ENCODE measurements around the gene UVRAG. TPM values are rescaled to one million over a fixed set of nuclear protein-coding genes. Genes with fewer than 3 reads are reported as not detected.
A peak's percentile ranks its signal among the peaks of the same experiment; 100 is the strongest.

UVRAG gene
- total RNA-seq, 2 donors from 2014 or later: 18.6 to 20.7 TPM

- H3K4me1 Mint-ChIP-seq (ENCODE audit: low read depth): no peaks in the 10 kb centered on the region
- ATAC-seq (replicated peaks in 1 of 2) (no peak), DNase-seq (no peak)
- H3K36me3 Mint-ChIP-seq (ENCODE audit: insufficient read depth in 2 of 2): peaks cover 11 to 22% of the 10 kb centered on the region in 2 donors
- peaks cover 3 to 4% of the 10 kb centered on the region in 2 donors for H3K9me3 Mint-ChIP-seq
- H3K27ac Mint-ChIP-seq: no peak overlapping the region
- H3K27me3 Mint-ChIP-seq (ENCODE audit: low read depth): no peaks in the 10 kb centered on the region
- H3K4me3 Mint-ChIP-seq: no peak overlapping the region
Measured at GRCh38 chr11:76005756-76006155, 190.7 kb downstream of the UVRAG start.

- Mint-ChIP-seq H3K9me3 (no peaks in the 10 kb centered on the region), H3K4me3 (no peak overlapping the region), H3K4me1 (ENCODE audit: low read depth) (no peaks in the 10 kb centered on the region), H3K27ac (no peak overlapping the region), H3K27me3 (ENCODE audit: low read depth) (no peaks in the 10 kb centered on the region), H3K36me3 (ENCODE audit: insufficient read depth in 2 of 2) (peaks cover 9 to 13% of the 10 kb centered on the region in 2 donors)
- ATAC-seq (replicated peaks in 1 of 2): no peak
- no peak for DNase-seq
Measured at GRCh38 chr11:76007166-76007565, 192.2 kb downstream of the UVRAG start.

- Mint-ChIP-seq H3K4me1 (ENCODE audit: low read depth) (no peaks in the 10 kb centered on the region), H3K9me3 (no peaks in the 10 kb centered on the region), H3K27me3 (ENCODE audit: low read depth) (no peaks in the 10 kb centered on the region), H3K27ac (no peak overlapping the region), H3K36me3 (ENCODE audit: insufficient read depth in 2 of 2) (peaks cover 9 to 12% of the 10 kb centered on the region in 2 donors), H3K4me3 (no peak overlapping the region)
- no peak for DNase-seq
- ATAC-seq (replicated peaks in 1 of 2): no peak
Measured at GRCh38 chr11:76008474-76008873, 193.5 kb downstream of the UVRAG start.

- no peaks in the 10 kb centered on the region for H3K27me3 Mint-ChIP-seq (ENCODE audit: low read depth)
- no peak overlapping the region for H3K4me3 Mint-ChIP-seq
- H3K9me3 Mint-ChIP-seq: peaks cover 0 to 1% of the 10 kb centered on the region in 2 donors
- H3K36me3 Mint-ChIP-seq (ENCODE audit: insufficient read depth in 2 of 2): peaks cover 4 to 5% of the 10 kb centered on the region in 2 donors
- DNase-seq: no peak
- no peak for ATAC-seq (replicated peaks in 1 of 2)
- no peak overlapping the region for H3K27ac Mint-ChIP-seq
- no peaks in the 10 kb centered on the region for H3K4me1 Mint-ChIP-seq (ENCODE audit: low read depth)
Measured at GRCh38 chr11:76010051-76010450, 195.0 kb downstream of the UVRAG start.

GRCh38 chr11:76013526-76013925, 198.5 kb downstream of the UVRAG start:
- H3K27me3 Mint-ChIP-seq (ENCODE audit: low read depth): no peaks in the 10 kb centered on the region
- peaks cover 7 to 19% of the 10 kb centered on the region in 2 donors for H3K36me3 Mint-ChIP-seq (ENCODE audit: insufficient read depth in 2 of 2)
- ATAC-seq (replicated peaks in 1 of 2): no peak
- H3K4me3 Mint-ChIP-seq: no peak overlapping the region
- DNase-seq: no peak
- H3K4me1 Mint-ChIP-seq (ENCODE audit: low read depth): no peaks in the 10 kb centered on the region
- H3K27ac Mint-ChIP-seq: peak overlapping the region; percentile 72
- H3K9me3 Mint-ChIP-seq: peaks cover 1 to 2% of the 10 kb centered on the region in 2 donors

- peak overlapping the region; percentile 29 for H3K27ac Mint-ChIP-seq
- peaks cover 6 to 11% of the 10 kb centered on the region in 2 donors for H3K36me3 Mint-ChIP-seq (ENCODE audit: insufficient read depth in 2 of 2)
Measured at GRCh38 chr11:76023236-76024068, 208.4 kb downstream of the UVRAG start.

GRCh38 chr11:76025068-76025467, 210.1 kb downstream of the UVRAG start:
- H3K9me3 Mint-ChIP-seq: peaks cover 0 to 4% of the 10 kb centered on the region in 2 donors

More at GRCh38 chr11:76023236-76024068, 208.4 kb downstream of the UVRAG start:
- Mint-ChIP-seq H3K27me3 (ENCODE audit: low read depth) (no peaks in the 10 kb centered on the region), H3K4me3 (no peak overlapping the region), H3K4me1 (ENCODE audit: low read depth) (peaks cover 7% of the 10 kb centered on the region), H3K9me3 (peaks cover 0 to 4% of the 10 kb centered on the region in 2 donors)
- DNase-seq (no peak), ATAC-seq (replicated peaks in 1 of 2) (peak in 1 of 2 donors; percentile 53)

GRCh38 chr11:76025817-76026216, 210.8 kb downstream of the UVRAG start:
- H3K4me1 Mint-ChIP-seq (ENCODE audit: low read depth): peaks cover 7% of the 10 kb centered on the region
- no peak overlapping the region for H3K4me3 Mint-ChIP-seq
- ATAC-seq (replicated peaks in 1 of 2) (no peak), DNase-seq (no peak)
- H3K27ac Mint-ChIP-seq: no peak overlapping the region
- H3K36me3 Mint-ChIP-seq (ENCODE audit: insufficient read depth in 2 of 2): peaks cover 4% of the 10 kb centered on the region in 2 donors
- H3K9me3 Mint-ChIP-seq: peaks cover 0 to 4% of the 10 kb centered on the region in 2 donors
- H3K27me3 Mint-ChIP-seq (ENCODE audit: low read depth): no peaks in the 10 kb centered on the region

More at GRCh38 chr11:76025068-76025467, 210.1 kb downstream of the UVRAG start:
- Mint-ChIP-seq H3K4me3 (no peak overlapping the region), H3K27ac (no peak overlapping the region), H3K27me3 (ENCODE audit: low read depth) (no peaks in the 10 kb centered on the region), H3K36me3 (ENCODE audit: insufficient read depth in 2 of 2) (peaks cover 4% of the 10 kb centered on the region in 2 donors), H3K4me1 (ENCODE audit: low read depth) (peaks cover 7% of the 10 kb centered on the region)
- no peak for ATAC-seq (replicated peaks in 1 of 2)
- DNase-seq: no peak

- H3K36me3 Mint-ChIP-seq (ENCODE audit: insufficient read depth in 2 of 2): peaks cover 2 to 3% of the 10 kb centered on the region in 2 donors
- no peak for DNase-seq
- no peak overlapping the region for H3K27ac Mint-ChIP-seq
- ATAC-seq (replicated peaks in 1 of 2): no peak
- H3K9me3 Mint-ChIP-seq: peaks cover 0 to 1% of the 10 kb centered on the region in 2 donors
- H3K4me3 Mint-ChIP-seq: no peak overlapping the region
- peaks cover 4% of the 10 kb centered on the region for H3K4me1 Mint-ChIP-seq (ENCODE audit: low read depth)
- H3K27me3 Mint-ChIP-seq (ENCODE audit: low read depth): no peaks in the 10 kb centered on the region
Measured at GRCh38 chr11:76026281-76026680, 211.3 kb downstream of the UVRAG start.

GRCh38 chr11:76026862-76027261, 211.9 kb downstream of the UVRAG start:
- Mint-ChIP-seq H3K36me3 (ENCODE audit: insufficient read depth in 2 of 2) (peaks cover 2% of the 10 kb centered on the region in 2 donors), H3K9me3 (no peaks in the 10 kb centered on the region), H3K4me3 (no peak overlapping the region), H3K4me1 (ENCODE audit: low read depth) (no peaks in the 10 kb centered on the region), H3K27ac (no peak overlapping the region), H3K27me3 (ENCODE audit: low read depth) (no peaks in the 10 kb centered on the region)
- ATAC-seq (replicated peaks in 1 of 2) (no peak), DNase-seq (no peak)

- ATAC-seq (replicated peaks in 1 of 2): no peak
- Mint-ChIP-seq H3K4me1 (ENCODE audit: low read depth) (no peaks in the 10 kb centered on the region), H3K27ac (no peak overlapping the region), H3K36me3 (ENCODE audit: insufficient read depth in 2 of 2) (peaks cover 0 to 2% of the 10 kb centered on the region in 2 donors), H3K4me3 (no peak overlapping the region), H3K9me3 (no peaks in the 10 kb centered on the region), H3K27me3 (ENCODE audit: low read depth) (no peaks in the 10 kb centered on the region)
- no peak for DNase-seq
Measured at GRCh38 chr11:76030286-76030685, 215.3 kb downstream of the UVRAG start.

- H3K27ac Mint-ChIP-seq: no peak overlapping the region
- no peak overlapping the region for H3K4me3 Mint-ChIP-seq
- ATAC-seq (replicated peaks in 1 of 2) (no peak), DNase-seq (no peak)
- H3K27me3 Mint-ChIP-seq (ENCODE audit: low read depth): no peaks in the 10 kb centered on the region
- peaks cover 2% of the 10 kb centered on the region in 2 donors for H3K36me3 Mint-ChIP-seq (ENCODE audit: insufficient read depth in 2 of 2)
- H3K4me1 Mint-ChIP-seq (ENCODE audit: low read depth): no peaks in the 10 kb centered on the region
- H3K9me3 Mint-ChIP-seq: no peaks in the 10 kb centered on the region
Measured at GRCh38 chr11:76030968-76031590, 216.1 kb downstream of the UVRAG start.

- DNase-seq (no peak), ATAC-seq (replicated peaks in 1 of 2) (no peak)
- Mint-ChIP-seq H3K4me1 (ENCODE audit: low read depth) (no peaks in the 10 kb centered on the region), H3K4me3 (no peak overlapping the region), H3K27ac (no peak overlapping the region), H3K36me3 (ENCODE audit: insufficient read depth in 2 of 2) (peaks cover under 1 to 7% of the 10 kb centered on the region in 2 donors), H3K9me3 (no peaks in the 10 kb centered on the region), H3K27me3 (ENCODE audit: low read depth) (no peaks in the 10 kb centered on the region)
Measured at GRCh38 chr11:76033699-76034098, 218.7 kb downstream of the UVRAG start.
